ENCODE data around the gene UGT2A2.
"Not testable (repeated sequence)": the region's sequence is repeated elsewhere in the genome, so short reads cannot be mapped to it uniquely, and the experiment has no call there.

The UGT2A2 gene

DNA sequence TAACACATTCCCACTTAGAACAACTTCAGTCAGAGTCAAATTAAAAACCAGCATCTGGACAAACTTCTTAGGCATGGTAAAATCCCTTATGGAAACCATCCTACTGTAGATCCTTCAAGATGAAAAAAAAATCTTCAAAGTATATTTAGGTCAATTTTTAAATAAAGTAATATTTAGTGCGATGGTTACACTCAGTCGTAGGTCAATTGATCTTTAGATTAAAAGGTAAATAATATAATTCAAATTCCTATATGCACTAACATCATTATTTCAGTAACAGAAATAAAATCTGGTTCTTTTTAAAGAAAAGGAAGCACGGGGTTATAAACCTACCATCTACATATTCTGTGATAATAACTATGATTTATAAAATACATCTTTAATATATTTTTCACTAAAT lies at the start of gene UGT2A2:
TSS of gene UGT2A2 (minus strand) at position 101 of the 400 bp plus-strand sequence. CDS start at position 99, 2 bp downstream.
- POLR2A ChIA-PET, result no interaction called here
- TF ChIP-seq CTCF (IDR thresholded peaks at IDR 0.05; ENCODE audit: control extremely low read depth, extremely low read depth, low read depth, missing control alignments), result no peak
- no peak for DNase-seq (ENCODE audit: extremely low spot score)
- CTCF ChIA-PET, result no interaction called here

- TF ChIP-seq CTCF (IDR thresholded peaks at IDR 0.05; ENCODE audit: control extremely low read depth, extremely low read depth, low read depth, missing control alignments), result no peak
- ChIA-PET POLR2A (no interaction called here), CTCF (no interaction called here)
- no peak for DNase-seq (ENCODE audit: extremely low spot score)
These were observed 45.4 kb upstream of the UGT2A2 start for GRCh38 chr4:69684804-69685203.

- no peak for DNase-seq (ENCODE audit: extremely low spot score)
- CTCF ChIA-PET, result interaction anchor here (0.8 to 1.4 kb wide), 2 partner anchors 12 to 21 kb away, joined by 3 to 4 read pairs; no protein-coding TSS in a partner anchor
- POLR2A ChIA-PET, result no interaction called here
- TF ChIP-seq CTCF (IDR thresholded peaks at IDR 0.05; ENCODE audit: control extremely low read depth, extremely low read depth, low read depth, missing control alignments), result no peak
These were observed 29.2 kb upstream of the UGT2A2 start for GRCh38 chr4:69668680-69669079.

GRCh38 chr4:69664009-69664408 lies 24.6 kb upstream of the UGT2A2 start:
- POLR2A ChIA-PET; DNase-seq (ENCODE audit: extremely low spot score): not testable (repeated sequence)

DNA sequence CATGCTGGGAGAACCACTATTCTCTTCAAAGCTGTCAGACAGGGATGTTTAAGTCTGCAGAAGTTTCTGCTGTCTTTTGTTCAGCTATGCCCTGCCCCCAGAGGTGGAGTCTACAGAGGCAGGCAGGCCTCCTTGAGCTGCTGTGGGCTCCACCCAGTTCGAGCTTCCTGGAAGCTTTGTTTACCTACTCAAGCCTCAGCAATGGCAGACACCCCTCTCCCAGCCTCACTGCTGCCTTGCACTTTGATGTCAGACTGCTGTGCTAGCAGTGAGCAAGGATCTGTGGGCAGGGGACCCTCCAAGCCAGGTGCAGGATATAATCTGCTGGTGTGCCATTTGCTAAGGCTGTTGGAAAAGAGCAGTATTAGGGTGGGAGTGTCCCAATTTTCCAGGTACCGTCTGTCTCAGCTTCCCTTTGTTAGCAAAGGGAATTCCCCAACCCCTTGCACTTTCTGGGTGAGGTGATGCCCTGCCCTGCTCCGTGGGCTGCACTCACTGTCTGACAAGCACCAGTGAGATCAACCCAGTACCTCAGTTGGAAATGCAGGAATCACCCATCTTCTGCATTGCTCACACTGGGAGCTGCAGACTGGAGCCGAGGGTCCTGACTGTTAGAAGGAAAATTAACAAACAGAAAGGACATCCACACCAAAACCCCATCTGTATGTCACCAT lies 21.8 kb upstream of the UGT2A2 start:
- CTCF ChIA-PET; POLR2A ChIA-PET; DNase-seq (ENCODE audit: extremely low spot score): not testable (repeated sequence)

More at GRCh38 chr4:69664009-69664408, 24.6 kb upstream of the UGT2A2 start:
- CTCF ChIA-PET, result not testable (repeated sequence)

GRCh38 chr4:69658133-69658532 lies 18.7 kb upstream of the UGT2A2 start:
- no peak for DNase-seq (ENCODE audit: extremely low spot score)
- ChIA-PET CTCF (no interaction called here), POLR2A (no interaction called here)
- no peak for TF ChIP-seq CTCF (IDR thresholded peaks at IDR 0.05; ENCODE audit: control extremely low read depth, extremely low read depth, low read depth, missing control alignments)

- CTCF ChIA-PET, result no interaction called here
- no peak for TF ChIP-seq CTCF (IDR thresholded peaks at IDR 0.05; ENCODE audit: control extremely low read depth, extremely low read depth, low read depth, missing control alignments)
These were observed 17.3 kb upstream of the UGT2A2 start for GRCh38 chr4:69656653-69657158.

DNA sequence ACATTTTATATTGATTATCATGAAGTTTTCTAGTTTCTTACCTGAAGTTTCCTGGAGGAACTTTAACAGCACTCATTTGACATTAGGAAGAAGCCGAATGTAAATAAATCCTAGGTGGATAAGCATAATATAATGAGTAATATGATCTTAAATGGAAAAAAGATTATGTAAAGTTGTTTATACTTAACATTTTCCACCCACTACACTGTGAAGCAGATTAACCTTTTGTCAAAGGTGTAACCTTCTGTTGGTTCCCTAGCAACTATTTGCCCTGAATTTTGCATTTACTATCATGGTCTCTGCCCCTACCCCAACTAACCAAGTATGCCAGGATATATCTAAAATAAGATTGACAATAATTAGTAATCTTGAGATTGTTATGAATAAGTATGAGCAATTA lies 13.7 kb upstream of the UGT2A2 start, which contains the start of gene UGT2A1:
TSS of gene UGT2A1 (minus strand) at position 101 of the 400 bp plus-strand sequence. CDS start 5,603 bp downstream, outside the sequence.
- no peak for TF ChIP-seq CTCF (IDR thresholded peaks at IDR 0.05; ENCODE audit: control extremely low read depth, extremely low read depth, low read depth, missing control alignments)
- ChIA-PET CTCF (no interaction called here), POLR2A (no interaction called here)
- DNase-seq (ENCODE audit: extremely low spot score), result no peak

More at GRCh38 chr4:69656653-69657158, 17.3 kb upstream of the UGT2A2 start:
- POLR2A ChIA-PET, result no interaction called here
- DNase-seq (ENCODE audit: extremely low spot score), result no peak

All from GM10248 (cell line).